IMR-90 (cell line): ENCODE data around the gene CDKL1. TPM values are rescaled to one million over a fixed set of nuclear protein-coding genes. Genes with fewer than 3 reads are reported as not detected.

Experiments
- microRNA-seq, 2 experiments: library from miRNA; stranded (forward) in 1 of 2; unstranded in 1 of 2; fragments of 10-50 nt in 1 of 2; fragments of <30 nt in 1 of 2; gene quantifications in 1 of 2; microRNA quantifications in 1 of 2; one replicate each; pipeline versions ENCODE3 to v1.1.0; 2013 to 2020; ENCODE audit not compliant: insufficient read depth in 1 of 2, insufficient read length in 1 of 2, unreplicated experiment in 1 of 2
- polyA plus RNA-seq, 3 experiments: library from polyadenylated mRNA; depleted of rRNA; stranded (reverse); fragments of >200 nt; gene quantifications; 2 replicates each; pipeline ENCODE4 v1.2.3, GENCODE V29; 2012; ENCODE audit warnings: low replicate concordance in 1 of 3
- small RNA-seq, 5 experiments: library from RNA; depleted of rRNA; stranded (forward); fragments of <200 nt; gene quantifications; one replicate each; pipeline ENCODE3, GENCODE V24; 2012
- total RNA-seq: library from RNA; depleted of rRNA; stranded (reverse); fragments of >200 nt; gene quantifications from 2 replicates; pipeline ENCODE4 v1.2.3, GENCODE V29; 2012; rRNA removed

The CDKL1 gene
- total and polyA plus RNA-seq, 2 of the 4 experiments (the other 2 are of a cell fraction): 1.9 to 3.8 TPM

Small RNA genes lying within 50 kb of the gene (microRNA-seq; reads per million reads assigned to microRNA genes)
- 0 to 6.2 reads per million in 2 experiments for gene MIR4504

Small RNA genes lying within 50 kb of the gene (small RNA-seq; reads per million reads assigned to genes)
- gene MIR4504: 0 to 5.9 (median 3.5) reads per million in 5 experiments

Other genes starting within 250 kb of the CDKL1 start
- gene SOS2, start 165.3 kb downstream of the CDKL1 start, total RNA-seq: 10.9 and 13.1 TPM in 2 replicates
- gene SOS2, start 165.3 kb downstream of the CDKL1 start, polyA plus RNA-seq (2012; rRNA removed): 5.6 and 6.3 TPM in 2 replicates
- gene L2HGDH, start 84.7 kb downstream of the CDKL1 start, total RNA-seq: 3.8 and 5.0 TPM in 2 replicates
- gene L2HGDH, start 84.7 kb downstream of the CDKL1 start, polyA plus RNA-seq (2012; rRNA removed): 2.8 and 3.1 TPM in 2 replicates
- 3.9 and 5.0 TPM in 2 replicates for gene DMAC2L, start 84.6 kb downstream of the CDKL1 start, total RNA-seq
- gene DMAC2L, start 84.6 kb downstream of the CDKL1 start, polyA plus RNA-seq (2012; rRNA removed): 6.1 and 7.8 TPM in 2 replicates
- 46.1 and 66.1 TPM in 2 replicates for gene MAP4K5, start 135.7 kb upstream of the CDKL1 start, total RNA-seq
- 27.5 and 33.1 TPM in 2 replicates for gene MAP4K5, start 135.7 kb upstream of the CDKL1 start, polyA plus RNA-seq (2012; rRNA removed)
- gene ATL1, start 163.3 kb upstream of the CDKL1 start, total RNA-seq: 10.3 and 12.2 TPM in 2 replicates
- gene ATL1, start 163.3 kb upstream of the CDKL1 start, polyA plus RNA-seq (2012; rRNA removed): 5.3 and 6.0 TPM in 2 replicates